Heart right ventricle (tissue), 16 donors: ENCODE measurements around the gene TCF12. TPM values are rescaled to one million over a fixed set of nuclear protein-coding genes. Genes with fewer than 3 reads are reported as not detected.

ENCODE experiments used
- ATAC-seq, 8 donors: fragments of 200-7000 bp; cut with Tn5 transposase; one replicate each; pipeline ENCODE4 v1.9.1; 2020; ENCODE audit warnings: mild to moderate bottlenecking in 8 of 8, moderate library complexity in 8 of 8, moderate number of reproducible peaks in 1 of 8
- DNase-seq, 2 donors: peaks; one replicate each; pipeline ENCODE4 v3.0.0-alpha.2; 2020
- H3K27ac ChIP-seq, 10 donors: fragments of 200-600 bp; sonication (generic) in 2 of 10; one replicate each; pipeline versions ENCODE4 v1.5.0 to v1.8.0; 2020 to 2022; ENCODE audit warnings: mild to moderate bottlenecking in 3 of 10
- H3K27me3 ChIP-seq, 7 donors: fragments of 200-600 bp; one replicate each; pipeline ENCODE4 v1.8.0; 2021 to 2022; ENCODE audit warnings: mild to moderate bottlenecking in 2 of 7
- H3K36me3 ChIP-seq, 9 donors: fragments of 200-600 bp; sonication (generic) in 1 of 9; one replicate each; pipeline versions ENCODE4 v1.5.0 to v1.8.0; 2020 to 2022; ENCODE audit warnings: mild to moderate bottlenecking in 2 of 9
- H3K4me1 ChIP-seq, 9 donors: fragments of 200-600 bp; sonication (generic) in 1 of 9; one replicate each; pipeline versions ENCODE4 v1.5.0 to v1.8.0; 2020 to 2022; ENCODE audit warnings: mild to moderate bottlenecking in 4 of 9
- H3K4me3 ChIP-seq, 10 donors: fragments of 200-600 bp; sonication (generic) in 2 of 10; one replicate each; pipeline versions ENCODE4 v1.5.0 to v1.8.0; 2020 to 2022; ENCODE audit warnings: mild to moderate bottlenecking in 7 of 10, moderate library complexity in 2 of 10
- H3K9me3 ChIP-seq, 11 donors: fragments of 200-600 bp in 10 of 11; sonication (generic) in 2 of 11; one replicate each; pipeline versions ENCODE4 v1.5.0 to v1.8.0; 2013 to 2022; ENCODE audit warnings: mild to moderate bottlenecking in 2 of 11, control low read depth in 1 of 11, moderate library complexity in 1 of 11
- CTCF ChIP-seq, 9 donors: fragments of 200-600 bp; sonication (generic) in 2 of 9; IDR thresholded peaks; one replicate each; pipeline versions ENCODE4 v1.5.0 to v1.8.0; 2021 to 2022; ENCODE audit warnings: antibody characterized with exemption in 9 of 9, mild to moderate bottlenecking in 5 of 9, moderate library complexity in 1 of 9
- WGBS, 2 donors: extraction: QIAGEN DNeasy Blood & Tissue Kit; methylation state at CpG; one replicate each; pipeline ENCODE4 v1.1.7; 2013; ENCODE audit warnings: inconsistent platforms in 1 of 2; 5-methylcytosine and 5-hydroxymethylcytosine counted together
- intact Hi-C, 10 donors: fragments of 100-400 bp; cut with DNase I; formaldehyde crosslinking; loops; one replicate each; pipeline versions ENCODE4 v1.11.1 to v1.14.2; 2022
- polyA plus RNA-seq, 2 donors: library from polyadenylated mRNA; stranded (reverse); fragments of 200-250 nt; gene quantifications; one replicate each; pipeline ENCODE4 v1.2.3, GENCODE V29; 2013
- total RNA-seq, 10 donors: library from RNA; stranded (reverse); fragmentation: NEBNext Ultra II Directional in 3 of 10; extraction: Animal tissue kit (Norgen Biotek cat#: 25700) in 3 of 10; gene quantifications; one replicate each; pipeline versions ENCODE4 v1.2.1 to v1.2.4, GENCODE V29; 2021 to 2023
- donor health status: Arrhythmogenic right ventricular cardiomyopathy.
- donor health status: ischemic (EF 13 %, LVEDD 7.1; RV severe dilation, severe dysfunction).
- donor health status: healthy with polysubstance abuse.
- donor health status: DM: no; HTN: yes; CAD: no.
- donor health status: DM: no; HTN: no; CAD: no.
- donor health status: ischemic (EF 25% LVEDD 6.9; RV normal size, moderate dysfunction).
- donor health status: ischemic (EF 25% LVEDD 5.7; RV mildly dilated, moderate dysfunction).
- donor health status: healthy.
- donor health status: DM: yes; HTN: yes; CAD: no.
- donor health status: Ischemic cardiomyopathy.
- donor health status: ischemic (EF 35%, LVEDD 5.7; RV mildly dilated, moderate dysfunction).
- donor health status: nonischemic (EF 11% LVEDD 7.7; RV severe dilation, severe dysfunction).
- donor health status: DM: yes; HTN: yes; CAD: no.
- donor health status: PGD.
- donor health status: ischemic (EF 29% LVEDD 5.4; RV normal size, mild dysfunction).
- donor health status: nonischemic (EF 23%, LVEDD 6.1; RV moderate dilation, normal function).

TCF12 gene
- total and polyA plus RNA-seq, 12 donors: 8.7 to 55.7 (median 38.4) TPM

GRCh38 chr15:57310876-57311275, 392.4 kb downstream of the TCF12 start:
- peaks cover 0 to 23% (median 11%) of the 10 kb centered on the region in 9 donors for H3K4me1 ChIP-seq
- TF ChIP-seq CTCF (IDR thresholded peaks at IDR 0.05): no peak
- no peak overlapping the region for H3K4me3 ChIP-seq
- no peak overlapping the region for H3K27ac ChIP-seq
- H3K9me3 ChIP-seq: no peaks in the 10 kb centered on the region
- DNase-seq (no peak), ATAC-seq (no peak)
- H3K27me3 ChIP-seq: no peaks in the 10 kb centered on the region
- no peaks in the 10 kb centered on the region for H3K36me3 ChIP-seq
- 93 to 97% methylated on average over 9 of the region's 9 CpGs for WGBS, 2 donors
- intact Hi-C loops: loop anchor here in 1 of 10 donors (10.0 kb wide), 1 partner anchor 286 kb away; no protein-coding TSS in a partner anchor

DNA sequence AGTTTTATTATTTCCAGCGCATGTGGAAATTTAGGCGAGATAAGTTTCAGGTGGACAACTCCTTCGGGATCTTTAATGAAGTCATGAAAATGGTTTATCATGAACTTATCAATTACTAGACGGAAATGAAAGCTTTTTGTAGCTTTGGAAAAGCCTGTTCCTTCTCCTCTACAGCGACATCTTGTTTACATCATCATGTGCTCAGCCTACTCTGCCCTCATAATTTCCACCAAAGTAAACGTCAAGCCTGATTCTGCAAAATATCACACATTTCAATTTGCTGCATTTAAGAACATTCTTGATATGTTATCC, 393.5 kb downstream of the TCF12 start:
- DNase-seq (no peak), ATAC-seq (no peak)
- TF ChIP-seq CTCF (IDR thresholded peaks at IDR 0.05): no peak
- H3K9me3 ChIP-seq: no peaks in the 10 kb centered on the region
- no peaks in the 10 kb centered on the region for H3K36me3 ChIP-seq
- peaks cover 0 to 14% (median 3%) of the 10 kb centered on the region in 9 donors for H3K4me1 ChIP-seq
- WGBS, 2 donors: 87% methylated on average over 6 of the region's 6 CpGs
- H3K27me3 ChIP-seq: no peaks in the 10 kb centered on the region
- intact Hi-C loops: loop anchor here in 1 of 10 donors (10.0 kb wide), 1 partner anchor 287 kb away; no protein-coding TSS in a partner anchor
- H3K27ac ChIP-seq: no peak overlapping the region
- no peak overlapping the region for H3K4me3 ChIP-seq

DNA sequence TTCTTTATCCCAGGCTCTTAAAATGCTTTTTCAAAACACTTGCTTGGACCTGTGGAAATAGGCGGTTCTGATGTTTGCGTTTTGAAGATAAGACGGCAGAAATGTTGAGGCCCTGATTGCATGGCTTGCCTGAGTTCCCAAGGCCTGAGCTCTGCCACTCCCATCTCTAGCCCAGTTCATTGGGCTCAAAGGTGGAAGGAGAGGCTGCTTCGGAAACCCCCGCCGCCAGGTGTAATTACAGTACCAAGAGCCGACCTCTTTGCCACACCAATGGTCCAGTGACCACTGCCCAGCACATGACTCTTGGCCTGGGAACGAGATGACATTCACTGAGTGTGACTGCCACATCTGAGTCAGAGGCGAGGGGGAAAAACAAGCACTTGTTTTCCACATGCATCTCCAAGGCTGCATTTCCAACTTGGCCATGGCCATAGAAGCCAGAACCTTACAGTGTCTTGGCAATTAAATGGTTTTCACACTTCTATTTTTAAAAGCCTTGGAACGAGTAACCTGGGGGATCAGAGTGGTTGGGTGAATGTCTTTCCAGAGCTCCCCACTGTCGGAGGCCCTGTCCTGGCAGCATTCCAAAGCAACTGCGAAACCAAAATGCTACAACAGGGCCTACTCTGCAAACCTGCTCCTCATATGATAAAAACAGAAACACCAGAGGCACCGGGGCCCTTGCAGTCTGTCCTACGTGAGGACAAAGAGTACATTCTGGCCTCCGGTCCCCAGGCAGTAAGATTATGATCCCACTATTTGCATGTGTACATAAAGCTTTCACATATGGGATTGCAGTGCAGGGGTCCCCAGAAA, 394.1 kb downstream of the TCF12 start:
- ATAC-seq: peak; percentile 21 to 83 (median 62)
- Histone ChIP-seq H3K27ac (peak overlapping the region in 5 of 10 donors; percentile 3 to 55 (median 35)), H3K27me3 (no peaks in the 10 kb centered on the region), H3K36me3 (no peaks in the 10 kb centered on the region), H3K9me3 (no peaks in the 10 kb centered on the region), H3K4me3 (no peak overlapping the region), H3K4me1 (peaks cover 0 to 10% (median 0%) of the 10 kb centered on the region in 9 donors)
- no peak for TF ChIP-seq CTCF (IDR thresholded peaks at IDR 0.05)
- no peak for DNase-seq
- WGBS, 2 donors: 48 to 60% methylated on average over 15 of the region's 15 CpGs
- intact Hi-C loops: loop anchor here in 1 of 10 donors (10.0 kb wide), 1 partner anchor 288 kb away; no protein-coding TSS in a partner anchor

GRCh38 chr15:57313134-57313483, 394.7 kb downstream of the TCF12 start:
- ATAC-seq: peak in 2 of 8 donors; percentile 22 to 33
- 79 to 80% methylated on average over 7 of the region's 7 CpGs for whole genome bisulfite sequencing, 2 donors
- Histone ChIP-seq H3K4me3 (no peak overlapping the region), H3K4me1 (peaks cover 0 to 10% (median 0%) of the 10 kb centered on the region in 9 donors), H3K36me3 (no peaks in the 10 kb centered on the region), H3K9me3 (no peaks in the 10 kb centered on the region), H3K27me3 (no peaks in the 10 kb centered on the region), H3K27ac (peak overlapping the region in 5 of 10 donors; percentile 3 to 55 (median 35))
- intact Hi-C loops: loop anchor here in 1 of 10 donors (10.0 kb wide), 1 partner anchor 288 kb away; no protein-coding TSS in a partner anchor
- no peak for TF ChIP-seq CTCF (IDR thresholded peaks at IDR 0.05)
- no peak for DNase-seq
